Middle frontal gyrus (tissue), 1 donor: Measurements from ENCODE around the gene B3GNT8.
"Not testable (repeated sequence)": the region's sequence is repeated elsewhere in the genome, so short reads cannot be mapped to it uniquely, and the experiment has no call there.

Source experiments
- DNase-seq: peaks from one replicate; pipeline ENCODE4 v3.0.0-alpha.2; 2015; ENCODE audit warnings: low spot score; ENCODE audit errors: extremely low spot score

B3GNT8 gene, protein sequence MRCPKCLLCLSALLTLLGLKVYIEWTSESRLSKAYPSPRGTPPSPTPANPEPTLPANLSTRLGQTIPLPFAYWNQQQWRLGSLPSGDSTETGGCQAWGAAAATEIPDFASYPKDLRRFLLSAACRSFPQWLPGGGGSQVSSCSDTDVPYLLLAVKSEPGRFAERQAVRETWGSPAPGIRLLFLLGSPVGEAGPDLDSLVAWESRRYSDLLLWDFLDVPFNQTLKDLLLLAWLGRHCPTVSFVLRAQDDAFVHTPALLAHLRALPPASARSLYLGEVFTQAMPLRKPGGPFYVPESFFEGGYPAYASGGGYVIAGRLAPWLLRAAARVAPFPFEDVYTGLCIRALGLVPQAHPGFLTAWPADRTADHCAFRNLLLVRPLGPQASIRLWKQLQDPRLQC

DNA sequence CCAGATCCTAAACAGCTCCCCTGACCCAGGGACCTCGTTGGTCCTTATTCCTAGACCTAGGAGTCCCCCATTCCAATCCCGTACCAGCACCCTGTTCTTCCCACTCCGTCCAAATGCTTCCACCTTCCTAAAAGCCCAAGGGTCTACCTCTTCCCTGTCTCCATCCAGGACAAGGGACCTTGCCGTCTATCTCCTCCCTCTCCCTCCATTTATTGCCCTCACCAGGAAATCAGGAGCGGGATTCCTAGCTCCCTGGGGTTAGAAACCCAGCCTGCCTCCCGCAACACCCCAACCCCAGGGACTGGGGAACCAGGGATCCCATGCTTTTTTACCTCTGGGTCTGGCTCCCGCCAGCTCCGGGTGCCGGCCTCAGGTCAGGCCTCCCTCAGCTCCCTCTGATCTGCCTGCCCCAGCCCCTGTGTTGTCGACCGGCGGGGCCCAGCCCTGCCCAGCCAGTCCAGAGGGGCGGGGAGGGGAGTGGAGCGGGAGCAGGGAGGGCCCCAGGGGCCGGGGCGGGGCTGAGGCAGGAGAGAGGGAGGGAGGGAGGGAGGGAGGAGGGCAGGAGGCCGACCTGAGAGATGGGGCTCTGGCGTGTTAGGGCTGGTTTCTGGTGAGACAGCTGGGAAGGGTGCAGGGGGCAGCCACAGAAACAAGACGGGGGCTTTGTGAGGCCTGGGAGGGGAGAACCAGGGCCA, at the start of gene B3GNT8:
Gene B3GNT8 (minus strand): TSS at position 423 of the 695 bp plus-strand sequence. CDS start 596 bp downstream, outside the sequence.
- no peak for DNase-seq

DNA sequence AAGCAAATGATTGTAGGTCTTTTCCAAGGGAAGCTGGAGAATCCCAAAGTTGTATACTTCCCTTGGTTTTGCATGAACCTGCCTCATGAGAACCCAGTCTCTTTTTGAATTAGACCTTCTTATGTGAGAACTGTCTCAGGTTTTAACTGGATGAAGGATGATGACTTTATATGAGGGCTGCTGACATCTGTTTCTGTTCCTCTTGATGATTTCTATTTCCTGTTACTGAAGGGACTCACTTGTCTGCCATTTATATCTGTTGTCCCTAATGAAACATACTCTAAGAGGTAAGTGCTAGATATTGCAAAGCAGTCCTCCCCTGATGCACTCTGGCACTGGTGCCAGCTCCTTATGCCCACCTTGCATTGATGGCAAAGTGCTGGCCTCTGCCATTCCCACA, 49.4 kb upstream of the B3GNT8 start:
- no peak for DNase-seq

DNA sequence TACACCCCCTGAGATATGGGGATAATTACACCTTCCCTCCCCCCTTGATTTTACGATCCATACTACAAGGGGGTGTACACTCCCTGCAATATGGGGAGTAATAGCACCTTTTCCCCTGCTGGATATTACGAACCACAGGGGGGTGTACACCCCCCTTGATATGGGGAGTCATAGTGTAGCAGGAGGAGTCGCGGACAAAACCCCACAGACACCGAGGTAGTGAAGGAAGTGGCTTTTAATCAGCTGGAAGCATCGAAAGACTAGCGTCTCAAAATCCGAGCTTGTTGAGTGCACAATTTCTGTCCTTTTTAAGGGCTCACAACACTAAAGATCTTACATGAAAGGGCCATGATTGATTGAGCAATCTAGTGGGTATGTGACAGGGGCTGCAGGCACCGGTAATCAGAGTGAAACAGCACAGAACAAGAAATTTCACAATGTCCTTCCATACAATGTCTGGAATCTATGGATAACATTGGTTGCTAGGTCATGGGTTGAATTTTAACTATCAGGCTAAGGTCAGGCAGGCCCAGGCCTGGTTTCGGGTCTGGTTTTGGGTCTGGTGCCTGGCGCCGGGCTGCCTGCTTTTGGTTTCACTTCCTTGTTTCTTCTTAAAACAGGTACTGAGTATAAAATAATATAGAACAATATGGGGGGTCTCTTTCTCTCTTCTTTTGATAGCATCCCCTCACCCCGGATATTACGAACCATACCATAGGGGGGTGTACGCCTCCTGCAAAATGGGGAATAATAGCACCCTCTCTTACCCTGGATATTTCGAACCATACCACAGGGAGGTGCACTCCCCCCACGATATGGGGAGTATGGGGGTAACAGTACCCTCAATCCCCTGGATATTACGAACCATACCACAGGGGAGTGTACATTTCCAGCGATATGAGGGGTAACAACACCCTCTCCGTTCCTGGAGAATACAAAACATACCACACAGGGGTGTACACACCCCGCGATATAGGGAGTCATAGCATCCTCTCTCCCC, 36.4 kb upstream of the B3GNT8 start:
- DNase-seq, result not testable (repeated sequence)

DNA sequence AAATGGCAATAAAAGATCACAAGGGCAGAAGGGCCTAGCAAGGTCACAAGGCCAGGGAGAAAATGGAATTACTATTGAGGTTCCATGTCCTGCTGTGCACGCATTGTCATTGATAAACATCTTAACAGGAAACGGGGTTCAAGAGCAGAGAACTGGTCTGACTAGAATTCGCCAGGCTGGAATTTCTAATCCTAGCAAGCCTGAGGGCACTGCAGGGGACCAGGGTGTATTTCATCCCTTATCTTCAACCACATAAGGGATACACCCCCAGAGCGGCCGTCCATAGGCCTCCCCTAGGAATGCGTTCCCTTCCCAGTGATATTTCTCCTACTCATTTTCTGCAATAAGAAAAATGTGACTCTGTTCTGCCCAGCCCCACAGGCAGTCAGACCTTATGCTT, 35.3 kb upstream of the B3GNT8 start:
- no peak for DNase-seq

DNA sequence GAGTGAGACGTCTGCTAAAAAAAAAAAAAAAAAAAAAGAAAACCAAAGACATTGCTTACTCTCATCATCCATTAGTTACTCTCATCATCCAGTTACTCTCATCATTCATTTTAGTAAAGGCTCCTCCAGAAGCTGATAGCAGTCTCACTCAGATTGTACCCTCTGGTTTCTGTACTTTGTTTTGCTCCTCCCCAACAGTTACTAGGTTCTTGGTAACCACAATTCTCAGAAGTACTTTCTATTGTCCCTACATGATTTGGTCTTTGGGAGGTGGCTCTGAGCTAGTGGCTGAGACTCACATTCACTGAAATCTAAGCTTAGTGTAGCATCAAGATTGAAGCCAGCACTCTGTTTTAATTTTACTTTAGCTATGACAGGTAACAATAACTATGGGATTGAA, 30.1 kb upstream of the B3GNT8 start:
- no peak for DNase-seq

DNA sequence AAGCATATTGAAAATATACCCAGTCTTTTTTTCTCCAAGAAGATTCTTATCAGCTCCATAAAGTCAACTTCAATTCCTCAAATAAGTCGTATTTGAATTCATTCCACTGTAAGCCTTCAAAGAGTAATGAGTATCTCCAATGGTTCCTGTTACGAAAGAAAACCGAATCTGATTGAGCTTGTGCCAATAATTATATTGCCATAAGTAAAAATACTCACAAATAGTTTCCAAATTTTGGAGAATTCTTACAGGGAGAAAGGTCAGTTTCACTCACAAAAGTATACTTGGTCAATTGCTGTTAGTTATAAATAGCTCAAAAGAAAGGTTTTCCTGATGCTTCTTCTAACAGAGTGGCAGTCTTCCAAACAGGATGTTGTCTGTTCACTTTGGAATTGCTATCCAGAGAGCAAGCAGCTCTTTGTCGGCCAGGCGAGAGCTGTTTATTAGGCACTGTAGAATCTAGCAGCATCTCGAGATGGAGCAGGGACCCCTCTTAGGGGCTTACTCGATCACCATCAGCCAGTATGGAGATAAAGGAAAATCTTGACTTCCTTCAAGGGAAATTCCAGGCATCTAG, 29.3 kb upstream of the B3GNT8 start:
- no peak for DNase-seq

DNA sequence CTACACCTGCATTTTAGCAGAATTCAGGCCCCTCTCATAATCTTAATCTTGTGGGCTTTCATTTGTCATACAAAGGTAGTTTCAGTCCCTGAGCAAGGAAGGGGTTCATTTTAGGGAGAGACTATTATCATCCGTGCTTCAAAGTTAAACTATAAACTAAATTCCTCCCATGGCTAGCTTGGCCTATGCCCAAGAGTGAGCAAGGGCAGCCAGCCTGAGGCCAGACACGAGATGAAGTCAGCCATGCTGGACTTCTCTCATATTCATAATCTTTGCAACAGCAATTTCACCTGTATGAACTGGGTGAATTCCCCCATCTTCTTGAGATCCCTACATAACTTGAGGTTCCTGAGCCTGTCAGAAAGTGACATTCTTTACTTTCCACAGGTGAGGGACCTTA, 28.8 kb upstream of the B3GNT8 start:
- DNase-seq, result no peak

DNA sequence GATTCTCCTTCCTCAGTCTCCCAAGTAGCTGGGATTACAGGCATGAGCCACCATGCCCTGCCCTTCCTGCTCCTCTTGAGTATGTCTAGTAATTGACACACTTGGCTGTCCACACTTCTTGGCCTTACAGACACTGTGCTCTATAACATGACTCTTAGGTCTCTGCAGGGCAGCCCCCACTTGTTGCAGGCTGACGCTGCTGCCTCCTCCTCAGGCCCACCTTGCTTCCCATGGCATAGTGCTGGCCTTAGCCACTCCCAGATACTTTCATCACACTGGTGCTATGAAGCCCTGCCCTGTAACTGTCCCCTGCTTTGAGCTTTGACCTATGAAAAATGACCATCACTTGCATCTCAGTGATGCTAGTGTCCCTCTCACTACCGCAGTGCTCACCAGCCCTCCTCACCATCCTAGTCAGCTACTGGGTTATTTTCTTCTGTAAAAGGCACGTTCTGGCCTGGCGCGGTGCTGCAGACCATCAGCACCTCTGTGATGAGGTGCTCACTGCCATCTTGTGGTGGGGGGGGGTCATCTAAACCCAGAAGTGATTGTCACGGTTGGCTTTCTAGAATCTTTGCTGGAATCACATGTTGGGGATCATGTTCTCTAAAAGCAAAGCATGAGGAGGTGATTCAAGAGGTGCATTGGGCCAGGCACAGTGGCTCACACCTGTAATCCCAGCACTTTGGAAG, 25.6 kb upstream of the B3GNT8 start:
- DNase-seq, result no peak

DNA sequence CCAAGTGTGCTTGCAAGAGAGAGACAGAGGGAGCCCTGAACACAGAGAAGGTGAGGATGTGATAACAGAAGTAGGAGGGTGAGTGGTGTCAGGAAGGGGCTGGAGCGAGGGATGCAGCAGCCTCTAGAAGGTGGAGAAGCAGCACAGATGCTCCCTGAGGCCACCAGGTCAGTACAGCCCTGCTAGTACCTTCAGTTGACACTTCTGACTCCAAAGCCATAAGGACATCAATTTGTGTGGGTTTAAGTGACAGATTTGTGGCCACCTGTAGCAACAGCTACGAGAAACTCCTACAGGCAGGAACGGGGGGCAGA, 22.6 kb upstream of the B3GNT8 start:
- no peak for DNase-seq

DNA sequence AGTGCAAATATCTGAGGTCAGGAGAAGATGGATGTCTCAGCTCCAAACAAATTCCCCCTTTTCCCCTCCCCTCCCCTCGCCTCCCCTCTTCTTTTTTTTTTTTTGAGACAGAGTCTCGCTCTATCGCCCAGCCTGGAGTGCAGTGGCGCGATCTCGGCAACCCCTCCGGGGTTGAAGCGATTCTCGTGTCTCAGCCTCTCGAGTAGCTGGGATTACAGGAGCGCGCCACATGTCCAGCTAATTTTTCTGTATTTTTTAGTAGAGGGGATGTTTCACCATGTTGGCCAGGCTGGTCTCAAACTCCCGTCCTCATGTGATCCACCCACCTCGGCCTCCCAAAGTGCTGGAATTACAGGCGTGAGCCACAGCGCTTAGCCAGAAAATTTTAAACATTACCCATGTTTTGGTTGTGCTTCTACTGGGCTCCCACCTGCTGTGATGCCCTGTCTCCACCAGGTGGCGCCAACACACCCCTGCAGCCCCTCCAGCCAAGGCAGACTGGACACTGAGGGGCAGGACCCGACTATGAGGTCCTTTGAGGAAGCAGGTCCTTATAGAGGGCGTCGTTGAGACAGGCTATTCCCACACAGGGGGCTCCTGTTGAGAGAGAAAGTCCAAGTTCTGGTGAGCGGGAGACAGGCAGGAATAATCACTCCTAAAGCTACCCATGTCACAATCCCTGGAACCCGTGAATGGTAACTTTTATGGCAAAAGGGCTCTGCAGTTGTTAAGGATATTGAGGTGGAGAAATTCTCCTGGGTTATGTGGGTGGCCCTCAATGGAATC, 22.1 kb upstream of the B3GNT8 start:
- no peak for DNase-seq

DNA sequence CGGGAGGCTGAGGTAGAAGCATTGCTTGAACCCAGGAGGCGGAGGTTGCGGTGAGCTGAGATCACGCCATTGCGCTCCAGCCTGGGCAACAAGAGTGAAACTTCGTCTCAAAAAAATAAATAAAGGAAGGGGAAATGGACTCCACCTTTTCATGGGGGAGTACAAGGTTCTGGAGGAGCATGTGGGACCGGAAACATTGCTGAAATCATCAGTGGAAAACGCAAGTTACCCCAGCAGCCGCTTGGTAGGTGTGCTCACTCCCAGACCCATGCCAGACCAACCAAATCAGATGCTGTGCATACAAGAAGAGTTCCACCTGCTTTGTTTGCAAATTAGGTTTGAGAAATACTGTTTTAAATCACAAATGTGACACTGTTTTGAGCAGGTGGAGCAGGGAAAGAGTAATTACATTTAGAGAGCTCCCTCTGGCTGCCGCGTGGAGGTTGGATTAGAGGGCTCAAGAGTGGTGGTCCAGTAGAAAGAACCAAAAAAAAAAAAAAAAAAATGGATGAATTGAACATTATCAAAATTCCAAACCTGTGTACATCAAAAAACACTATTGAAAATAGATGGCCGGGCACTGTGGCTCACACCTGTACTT, 20.7 kb upstream of the B3GNT8 start:
- DNase-seq, result no peak

DNA sequence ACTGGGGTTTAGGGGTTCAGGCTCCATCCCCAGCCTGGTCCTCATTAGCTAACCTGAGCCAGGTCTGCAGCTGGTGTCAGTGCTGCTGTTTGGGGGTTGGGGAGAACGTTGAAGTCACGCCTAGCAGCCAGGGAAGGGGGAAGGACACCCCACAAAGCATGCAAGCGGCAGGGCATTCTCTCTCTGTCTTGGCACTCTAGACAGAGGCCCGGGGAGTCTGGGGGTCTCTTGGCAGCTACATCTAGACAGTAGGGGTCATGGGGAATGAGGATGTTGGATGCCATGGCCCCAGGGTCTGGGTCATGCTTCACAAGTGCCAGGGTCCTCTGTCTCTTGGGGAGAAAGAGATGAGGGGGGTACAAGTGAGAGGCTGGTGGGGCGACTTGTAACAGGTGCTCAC, 18.4 kb upstream of the B3GNT8 start:
- DNase-seq, result no peak

DNA sequence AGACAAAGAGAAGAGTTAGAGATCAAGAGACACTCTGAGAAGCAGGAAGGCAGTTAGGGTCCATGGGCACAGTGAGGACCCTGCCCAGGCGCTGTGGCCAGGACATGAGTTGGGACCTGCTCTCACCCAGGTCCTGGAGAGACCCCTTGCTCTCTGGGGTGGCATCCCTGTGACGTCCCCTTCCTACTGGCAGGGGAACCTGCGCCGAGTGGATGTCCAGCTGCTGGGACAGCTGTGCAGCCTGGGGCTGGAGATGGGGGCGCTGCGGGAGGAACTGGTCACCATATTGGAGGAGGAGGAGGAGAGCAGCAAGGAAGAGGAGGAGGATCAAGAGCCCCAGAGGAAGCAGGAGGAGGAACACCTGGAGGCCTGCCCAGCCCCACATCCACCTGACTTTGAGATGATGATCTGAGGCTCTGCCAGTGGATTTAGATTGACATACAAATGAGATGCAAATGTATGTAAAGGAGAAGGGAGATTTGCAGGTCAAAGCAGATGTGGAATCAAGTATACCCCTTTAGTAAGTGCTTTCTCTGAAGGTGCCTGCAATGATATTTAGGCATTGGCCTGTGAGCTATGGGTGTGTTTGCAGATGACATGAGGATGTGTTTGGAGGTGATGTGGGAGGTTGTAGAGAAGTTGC, 16.8 kb upstream of the B3GNT8 start:
- no peak for DNase-seq

DNA sequence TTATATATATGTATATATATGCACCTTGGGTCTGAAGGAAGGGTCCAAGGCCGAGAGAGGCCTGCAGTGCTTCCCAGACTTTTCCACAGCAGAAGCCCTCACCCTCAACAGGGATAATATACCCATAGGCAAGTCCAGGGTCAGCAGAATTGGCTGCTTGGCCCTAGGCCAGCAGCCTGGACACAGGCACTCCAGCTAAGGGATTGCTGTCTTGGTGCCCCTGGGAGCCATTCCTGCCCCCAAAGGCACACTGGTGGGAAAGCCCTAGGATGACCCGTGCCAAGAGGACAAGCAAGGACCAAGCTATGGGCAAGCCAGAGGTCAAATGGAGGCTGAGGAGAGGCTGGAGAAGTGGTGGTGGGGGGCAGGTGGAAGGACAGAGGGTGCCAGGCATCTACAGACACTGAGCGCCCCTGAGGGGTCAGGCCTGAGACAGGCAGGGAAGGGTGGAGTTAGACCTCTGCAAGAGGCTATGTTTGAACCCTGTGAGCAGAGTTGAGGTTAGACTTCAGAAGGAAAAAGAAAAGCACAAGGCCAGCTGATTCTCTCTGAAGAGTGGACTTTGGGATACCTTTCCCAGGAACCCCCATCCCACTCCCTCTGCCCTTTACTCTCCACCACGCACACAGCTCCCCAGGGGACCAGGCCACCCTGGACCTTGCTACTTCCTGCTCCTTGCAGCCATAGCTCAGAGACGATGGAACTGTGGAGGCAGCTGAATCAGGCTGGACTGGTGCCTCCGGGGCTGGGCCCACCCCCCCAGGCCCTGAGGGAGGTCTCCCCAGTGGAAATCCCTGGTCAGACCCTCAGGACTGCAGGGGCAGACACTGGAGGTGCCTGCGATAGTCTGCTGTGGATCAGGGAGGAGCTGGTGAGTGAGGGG, 15.5 kb upstream of the B3GNT8 start, which contains the start of gene ERICH4:
Gene ERICH4 (plus strand): TSS at position 684 of the 883 bp plus-strand sequence. CDS start 14 bp downstream, at position 698.
- DNase-seq, result no peak

DNA sequence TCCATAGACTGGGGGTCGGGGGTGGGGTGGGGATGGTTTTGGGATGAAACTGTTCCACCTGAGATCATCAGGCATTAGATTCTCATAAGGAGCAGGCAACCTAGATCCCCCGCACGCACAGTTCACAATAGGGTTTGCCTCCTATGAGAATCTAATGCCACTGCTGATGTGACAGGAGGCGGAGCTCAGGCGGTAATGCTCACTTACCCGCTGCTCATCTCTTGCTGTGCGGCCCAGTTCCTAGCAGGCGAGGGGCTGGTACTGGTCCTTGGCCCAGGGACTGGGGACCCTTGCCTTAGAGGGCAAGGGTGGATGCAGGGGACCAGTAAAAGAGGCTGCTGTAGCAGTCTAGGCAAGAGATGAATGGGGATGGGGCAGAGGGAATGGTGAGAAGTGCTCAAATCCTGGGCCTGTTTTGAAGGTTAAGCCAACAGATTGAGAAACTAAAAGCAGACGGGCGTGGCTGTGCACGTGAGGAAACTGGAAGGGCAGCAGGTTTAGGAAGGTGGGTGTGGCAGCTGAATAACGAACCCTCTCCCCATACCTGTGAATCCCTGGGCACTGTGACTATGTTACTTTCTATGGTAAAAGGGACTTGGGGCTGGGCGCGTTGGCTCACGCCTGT, 14.3 kb upstream of the B3GNT8 start:
- DNase-seq, result no peak

DNA sequence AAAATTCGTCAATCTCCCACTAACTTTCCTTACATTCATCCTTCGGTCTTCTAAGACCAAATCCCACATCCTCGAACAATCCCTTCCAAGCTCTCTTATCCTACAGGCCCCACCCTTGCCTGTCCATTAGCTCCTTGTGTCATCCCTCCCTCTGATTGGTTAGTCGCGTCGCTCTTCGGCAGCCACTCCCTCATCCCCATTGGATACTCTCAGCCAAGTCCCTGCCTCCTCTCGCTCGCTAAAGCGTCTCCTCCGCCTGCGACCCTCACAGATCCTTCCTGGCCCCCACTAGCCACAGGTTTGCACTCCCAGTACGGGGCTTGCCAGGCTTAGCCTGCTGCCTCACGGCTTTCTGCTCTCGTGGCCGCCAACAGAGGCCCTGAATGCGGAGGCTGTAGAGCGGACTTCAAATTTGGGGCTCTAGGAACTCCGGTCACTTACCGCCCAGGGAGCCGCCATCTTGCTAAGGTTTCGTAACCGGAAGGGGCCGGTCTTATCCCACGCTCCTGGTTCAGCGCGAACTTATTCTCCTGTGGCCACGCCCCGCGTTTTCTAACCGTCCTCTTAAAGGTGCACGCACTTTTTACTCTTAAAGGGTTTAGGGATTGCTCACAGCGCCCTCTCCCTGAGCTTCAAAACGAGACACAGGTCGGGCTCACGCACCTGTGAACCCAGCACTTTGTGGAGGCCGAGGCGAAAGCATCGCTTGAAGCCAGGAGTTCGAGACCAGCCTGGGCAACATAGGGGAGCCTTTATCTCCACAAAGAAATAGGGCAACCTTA, 12.5 kb upstream of the B3GNT8 start, which contains the start of gene DMAC2:
Gene DMAC2 (minus strand): TSS at position 472 of the 782 bp plus-strand sequence. CDS start 13 bp downstream, at position 459.
- DNase-seq, result peak; percentile 93
